HG03565 (cell line): Measurements from ENCODE around the gene NDE1.
"Not testable (repeated sequence)": the region's sequence is repeated elsewhere in the genome, so short reads cannot be mapped to it uniquely, and the experiment has no call there.

ENCODE experiments used
- ATAC-seq: cut with Tn5 transposase; IDR thresholded peaks from one replicate; pipeline ENCODE4 v1.9.1; 2021; ENCODE audit warnings: mild to moderate bottlenecking, moderate library complexity; ENCODE audit not compliant: unreplicated experiment

The NDE1 gene

DNA sequence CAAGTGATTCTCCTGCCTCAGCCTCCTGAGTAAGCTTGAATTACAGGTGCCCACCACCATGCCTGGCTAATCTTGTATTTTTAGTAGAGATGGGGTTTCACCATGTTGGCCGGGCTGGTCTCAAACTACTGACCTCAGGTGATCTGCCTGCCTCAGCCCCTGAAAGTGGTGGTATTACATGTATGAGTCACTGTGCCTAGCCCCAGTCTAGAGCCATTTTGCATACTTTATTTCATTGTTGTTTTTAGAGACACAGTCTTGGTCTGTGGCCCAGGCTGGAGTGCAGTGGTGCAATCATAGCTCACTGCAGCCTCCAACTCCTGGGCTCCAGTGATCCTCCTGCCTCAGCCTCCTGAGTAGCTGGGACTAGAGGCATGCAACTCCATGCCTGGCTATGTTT is 42.5 kb downstream of the NDE1 start:
- ATAC-seq = not testable (repeated sequence)

DNA sequence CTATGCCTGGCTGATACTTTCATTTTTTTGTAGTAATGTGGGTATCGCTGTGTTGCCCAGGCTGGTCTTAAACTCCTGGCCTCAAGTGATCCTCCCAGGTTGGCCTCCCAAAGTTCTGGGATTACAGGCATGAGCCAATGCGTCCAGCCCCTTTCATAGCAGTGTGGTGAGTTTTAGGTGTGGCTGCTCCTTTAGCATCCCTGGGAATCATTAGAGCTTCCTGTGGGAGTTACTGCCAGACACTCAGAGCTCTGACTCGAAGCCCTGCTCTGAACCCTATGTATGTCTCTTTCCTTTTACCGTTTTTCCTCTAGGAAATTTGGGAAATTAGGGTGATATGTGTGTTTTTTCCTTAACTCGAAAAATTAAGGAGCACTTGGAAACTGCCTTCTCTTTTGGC is 44.5 kb downstream of the NDE1 start:
- no peak for ATAC-seq

DNA sequence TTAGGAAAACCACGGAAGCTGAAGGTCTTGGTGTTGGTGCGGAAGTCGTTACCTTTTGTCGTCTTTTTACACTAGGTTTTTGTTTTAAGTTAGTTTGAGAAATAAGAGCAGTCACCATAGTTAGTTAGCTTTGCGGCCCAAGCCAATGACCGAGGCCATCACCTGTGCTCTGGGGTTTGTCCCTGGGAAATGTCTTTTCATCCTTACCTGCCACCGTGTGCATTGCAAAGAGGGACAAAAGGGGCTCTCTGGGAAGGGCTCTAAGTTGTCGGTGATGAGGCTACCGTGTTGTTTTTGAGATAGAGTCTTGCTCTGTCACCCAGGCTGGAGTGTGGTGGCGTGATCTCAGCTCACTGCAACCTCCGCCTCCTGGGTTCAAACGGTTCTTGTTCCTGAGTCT is 49.8 kb downstream of the NDE1 start:
- ATAC-seq = no peak

DNA sequence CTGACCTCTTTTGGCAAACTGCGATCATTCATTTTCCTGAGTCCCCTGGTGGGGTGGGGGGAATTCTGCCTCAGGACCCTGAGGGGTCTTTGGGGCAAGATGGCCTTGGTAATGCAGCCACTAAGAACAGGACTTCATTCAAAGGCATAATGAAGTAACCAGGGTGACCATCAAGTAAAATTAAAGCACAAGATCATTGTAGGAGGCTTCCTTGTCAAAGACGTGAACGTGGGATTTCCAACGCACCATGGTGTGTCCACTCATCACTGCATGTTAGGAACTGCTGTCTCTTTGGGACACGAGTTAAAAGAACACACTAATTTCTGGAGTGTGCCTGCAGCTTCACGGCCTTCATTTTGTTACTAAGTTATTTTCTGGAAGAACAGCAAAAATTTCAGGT is 51.3 kb downstream of the NDE1 start:
- no peak for ATAC-seq

DNA sequence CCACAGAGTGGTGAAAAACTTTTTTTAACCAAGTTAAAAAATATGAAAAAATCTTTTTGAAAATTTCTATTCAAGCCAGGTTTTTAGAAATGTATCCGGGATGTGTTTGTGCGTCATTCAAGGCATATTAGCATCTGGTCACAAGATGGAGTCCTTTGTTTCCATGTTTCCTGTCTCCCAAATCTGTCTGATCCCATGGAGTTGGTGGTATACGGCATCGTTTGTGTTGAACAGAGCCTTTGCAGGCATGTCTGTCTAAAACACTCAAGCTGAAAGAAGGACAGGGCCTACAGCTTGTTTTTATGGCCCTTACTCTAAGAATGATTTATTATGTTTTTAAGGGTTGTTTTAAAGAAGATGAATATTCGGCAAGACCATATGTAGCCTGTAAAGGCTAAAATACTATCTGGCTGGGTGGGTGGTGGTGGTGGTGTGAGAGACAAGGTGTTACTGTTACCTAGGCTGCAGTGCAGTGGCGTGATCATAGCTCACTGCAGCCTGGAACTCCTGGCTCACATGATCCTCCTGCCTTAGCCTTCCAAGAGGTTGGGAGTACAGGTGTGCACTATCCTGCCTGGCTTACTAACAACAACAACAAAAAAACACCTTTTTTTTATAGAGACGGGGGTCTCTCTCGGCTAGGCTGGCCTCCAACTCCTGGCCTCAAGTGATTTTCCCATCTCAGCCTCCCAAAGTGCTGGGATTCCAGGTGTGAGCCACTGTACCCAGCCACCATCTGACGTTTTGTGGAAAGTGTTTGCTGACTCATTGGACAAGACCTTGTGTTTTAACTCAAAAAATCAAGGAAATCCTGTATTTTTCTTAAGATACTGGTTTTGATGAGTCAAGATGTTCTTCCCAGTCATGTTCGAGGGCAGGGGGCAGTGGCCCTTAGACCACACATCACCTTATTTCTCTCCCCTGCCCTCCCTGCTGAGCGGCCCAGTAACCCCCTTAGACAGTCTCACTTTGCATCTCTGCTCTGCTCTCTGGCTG is 52.2 kb downstream of the NDE1 start:
- no peak for ATAC-seq

DNA sequence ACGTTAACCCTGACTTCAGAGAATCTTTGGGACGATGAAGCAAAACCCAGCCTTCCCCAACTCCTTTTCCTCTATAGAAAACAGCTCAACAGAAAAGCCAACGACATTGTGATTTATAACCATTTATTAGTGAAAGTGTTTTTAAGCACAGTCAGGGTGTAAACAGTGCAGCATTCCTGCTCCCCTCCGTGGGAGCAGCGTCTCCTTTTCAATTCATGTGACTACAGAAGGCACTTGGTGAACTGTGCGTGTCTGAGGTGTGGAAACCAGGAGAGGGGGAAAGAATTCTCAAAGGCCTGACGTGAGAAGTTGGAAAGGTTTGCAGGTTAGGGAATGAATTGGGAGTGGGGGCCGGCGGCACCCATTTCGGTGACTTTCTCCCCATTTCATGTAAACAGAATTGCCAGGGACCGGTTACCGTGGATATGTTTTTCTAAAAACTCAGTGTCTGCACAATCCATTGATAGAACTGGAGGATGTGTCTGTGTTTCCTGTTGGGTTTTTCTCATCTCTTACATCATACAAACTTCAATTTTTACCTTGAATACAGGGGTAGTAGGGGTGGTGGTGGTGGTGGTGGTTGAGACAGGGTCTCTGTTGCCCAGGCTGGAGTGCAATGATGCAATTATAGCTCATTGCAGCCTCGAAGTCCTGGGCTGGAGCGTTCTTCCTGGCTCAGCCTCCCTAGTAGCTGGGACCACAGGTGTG is 53.1 kb downstream of the NDE1 start:
- no peak for ATAC-seq

DNA sequence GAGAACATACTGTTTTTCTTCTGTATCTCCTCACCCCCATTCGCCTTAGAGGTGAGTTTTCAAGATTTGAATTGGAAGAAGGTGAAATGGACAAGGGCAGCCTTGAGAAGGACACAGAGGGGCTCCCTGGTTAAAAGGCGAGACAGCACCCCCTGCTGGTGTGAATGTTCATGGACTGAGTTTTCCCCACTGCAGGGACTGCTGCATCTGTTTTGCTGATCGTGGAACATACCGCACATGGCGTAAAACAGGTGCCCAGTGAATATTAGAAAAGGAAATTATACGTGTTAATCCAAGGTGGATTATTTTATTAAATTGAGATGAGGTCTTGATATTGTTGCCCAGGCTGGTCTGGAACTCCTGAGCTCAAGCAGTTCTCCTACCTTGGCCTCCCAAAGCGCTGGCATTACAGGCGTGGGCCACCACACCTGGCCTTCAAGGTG is 54.5 kb downstream of the NDE1 start:
- ATAC-seq = no peak

DNA sequence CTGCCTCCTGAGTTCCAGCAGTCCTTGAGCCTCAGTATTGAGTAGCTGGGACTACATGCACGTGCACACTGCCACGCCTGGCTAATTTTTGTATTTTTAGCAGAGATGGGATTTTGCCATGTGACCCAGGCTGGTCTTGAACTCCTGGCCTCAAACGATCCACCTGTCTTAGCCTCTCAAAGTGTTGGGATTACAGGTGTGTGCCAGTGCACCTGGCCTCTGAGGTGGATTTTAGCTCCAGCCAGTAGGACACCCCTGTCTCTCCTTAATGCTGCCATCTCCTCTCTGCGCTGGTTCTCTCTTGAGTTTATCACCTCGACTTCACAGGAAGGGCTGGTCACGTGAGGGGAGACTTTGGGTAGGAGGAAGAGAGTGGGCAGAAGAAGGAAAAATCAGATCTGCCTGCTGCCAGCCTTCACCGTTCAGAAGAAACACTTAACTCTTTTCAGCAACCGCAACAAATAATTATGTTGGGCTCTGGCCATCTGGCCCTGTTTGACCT is 55.1 kb downstream of the NDE1 start:
- ATAC-seq = no peak

DNA sequence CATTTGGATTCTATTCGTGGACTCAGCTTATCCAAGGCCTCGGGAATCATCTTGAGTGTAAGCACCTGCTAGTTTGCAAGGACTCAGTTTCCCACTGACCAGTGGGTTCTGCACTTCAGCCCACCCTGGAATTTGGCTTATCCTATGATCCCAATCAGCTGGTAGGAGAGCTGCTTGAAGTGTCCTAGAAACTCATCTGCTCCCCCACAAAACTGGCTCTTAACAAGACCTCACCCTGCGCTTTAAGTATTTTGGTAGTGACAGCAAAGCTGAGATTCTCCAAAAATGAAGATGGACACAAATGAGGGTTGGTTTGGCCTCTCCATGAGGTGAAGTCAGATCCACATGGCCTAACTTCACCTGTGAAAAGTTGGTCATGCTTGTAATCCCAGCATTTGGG is 57.3 kb downstream of the NDE1 start:
- ATAC-seq = no peak

DNA sequence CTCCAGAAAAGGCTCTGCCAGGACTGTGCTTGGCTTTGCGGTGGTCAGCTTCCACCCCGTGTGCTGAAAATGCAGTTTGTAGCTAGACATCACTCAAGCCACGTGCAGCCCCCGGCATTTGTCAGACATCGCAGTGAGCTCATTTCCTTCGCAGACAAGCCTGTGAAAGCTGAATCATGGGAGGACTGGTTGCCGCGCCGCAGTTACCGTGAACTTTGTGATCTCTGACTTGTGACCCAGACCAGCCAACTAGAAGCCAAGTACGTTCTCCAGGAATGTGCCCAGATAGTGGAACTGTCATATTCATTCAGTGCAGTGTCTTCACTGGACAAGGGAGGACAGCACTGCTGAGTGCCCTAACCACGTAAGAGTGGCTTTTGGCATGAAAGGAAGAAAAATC is 58.1 kb downstream of the NDE1 start:
- no peak for ATAC-seq

DNA sequence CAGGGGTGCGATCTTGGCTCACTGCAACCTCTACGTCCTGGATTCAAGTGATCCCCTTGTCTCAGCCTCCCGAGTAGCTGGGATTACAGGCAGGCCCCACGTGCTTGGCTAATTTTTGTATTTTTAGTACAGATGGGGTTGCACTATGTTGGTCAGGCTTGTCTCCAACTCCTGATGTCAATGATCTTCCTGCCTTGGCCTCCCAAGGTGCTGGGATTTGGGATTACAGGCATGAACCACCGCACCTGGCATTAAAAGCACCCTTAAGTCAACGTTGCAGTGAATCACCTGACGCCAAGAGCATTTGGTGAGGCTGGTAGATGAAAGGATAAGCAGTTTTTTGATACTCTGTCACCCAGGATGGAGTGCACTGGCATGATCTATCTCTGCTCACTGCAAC is 59.0 kb downstream of the NDE1 start:
- no peak for ATAC-seq

DNA sequence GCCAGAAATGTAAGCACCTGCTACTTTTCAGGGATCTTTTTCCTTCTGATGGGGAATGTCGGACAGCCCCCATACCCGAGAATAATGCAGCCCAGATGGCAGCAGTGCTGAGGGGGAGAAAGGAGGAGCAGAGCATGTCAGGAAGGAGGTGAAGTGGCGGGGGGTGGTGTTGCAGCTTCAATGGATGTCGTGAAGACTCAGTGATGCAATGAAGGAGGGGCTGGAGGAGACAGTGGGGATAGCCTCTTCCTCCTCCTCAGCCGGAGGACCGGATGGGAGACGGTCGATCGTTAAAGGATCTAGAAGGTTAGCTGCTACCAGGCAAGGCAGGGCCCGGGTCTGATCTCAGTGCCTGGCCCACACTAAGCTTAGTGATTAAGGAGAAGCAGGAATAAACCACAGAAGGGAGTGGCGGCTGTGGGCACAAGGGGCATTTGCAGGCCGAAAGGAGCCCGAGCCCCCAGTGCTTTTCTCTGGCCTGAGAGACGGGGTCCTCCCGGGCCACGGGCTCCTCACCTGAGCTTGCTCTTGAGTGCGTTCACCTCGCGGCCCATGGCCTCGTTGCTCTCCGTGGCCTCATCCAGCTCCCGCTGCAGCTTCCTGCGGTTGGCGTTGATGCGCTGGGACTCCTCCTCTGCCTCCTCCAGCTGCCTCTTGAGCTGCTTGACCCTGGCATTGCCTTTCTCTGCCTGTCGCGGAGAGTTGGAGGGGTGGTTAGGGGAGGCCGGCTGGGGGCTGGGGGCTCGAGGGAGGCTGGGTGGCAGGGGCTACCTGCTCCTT is 64.5 kb downstream of the NDE1 start:
- ATAC-seq = no peak

DNA sequence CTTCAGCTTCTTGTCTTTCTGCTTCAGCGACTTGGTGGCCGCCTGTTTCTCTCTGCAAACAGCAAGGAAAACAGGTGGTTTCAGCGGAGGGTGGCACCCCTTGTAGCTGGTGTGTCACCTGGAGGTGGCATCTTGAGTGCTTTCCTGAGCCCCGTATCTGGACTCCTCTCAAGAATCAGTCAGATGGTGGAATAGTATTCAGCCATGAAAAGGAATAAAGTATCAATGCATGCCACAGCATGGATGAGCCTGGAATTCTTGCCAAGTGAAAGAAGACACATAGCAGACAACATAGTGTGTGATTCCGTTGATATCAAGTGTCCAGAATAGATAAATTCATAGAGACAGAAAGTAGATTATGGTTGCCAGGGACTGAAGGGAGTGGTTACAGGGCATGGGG is 65.2 kb downstream of the NDE1 start:
- no peak for ATAC-seq

DNA sequence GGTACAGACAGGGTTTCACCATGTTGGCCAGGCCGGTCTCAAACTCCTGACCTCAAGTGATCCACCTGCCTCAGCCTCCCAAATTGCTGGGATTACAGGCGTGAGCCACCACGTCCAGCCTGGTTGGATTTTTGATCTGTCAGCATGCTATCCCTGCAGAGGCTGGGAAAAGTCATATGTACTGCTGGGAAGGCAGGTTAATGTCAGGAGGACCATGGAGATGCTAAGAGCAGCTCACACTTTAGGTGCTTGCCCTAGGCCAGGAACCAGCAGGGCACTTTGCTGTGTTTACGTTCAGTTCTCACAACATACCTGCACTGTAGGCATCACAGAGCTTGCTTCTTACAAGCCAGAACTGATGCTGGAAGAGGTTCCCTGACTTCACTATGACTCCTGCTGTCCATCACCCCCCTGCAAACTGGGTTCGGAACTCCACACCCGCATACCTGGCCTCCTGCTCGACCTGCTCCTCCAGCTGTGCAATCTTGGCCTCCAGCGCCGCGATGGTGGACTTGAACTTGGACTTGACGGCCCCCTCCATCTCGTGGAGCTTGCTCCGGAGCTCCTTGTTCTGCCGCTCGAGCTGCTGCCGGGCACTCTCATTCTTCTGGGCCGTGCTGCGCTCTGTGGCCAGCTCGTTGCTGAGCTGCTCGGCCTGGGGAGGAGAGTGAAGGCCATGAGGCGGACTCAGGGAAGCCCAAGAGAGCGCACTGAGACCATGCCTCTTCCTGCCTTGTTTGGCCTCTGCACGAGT is 66.8 kb downstream of the NDE1 start:
- no peak for ATAC-seq

DNA sequence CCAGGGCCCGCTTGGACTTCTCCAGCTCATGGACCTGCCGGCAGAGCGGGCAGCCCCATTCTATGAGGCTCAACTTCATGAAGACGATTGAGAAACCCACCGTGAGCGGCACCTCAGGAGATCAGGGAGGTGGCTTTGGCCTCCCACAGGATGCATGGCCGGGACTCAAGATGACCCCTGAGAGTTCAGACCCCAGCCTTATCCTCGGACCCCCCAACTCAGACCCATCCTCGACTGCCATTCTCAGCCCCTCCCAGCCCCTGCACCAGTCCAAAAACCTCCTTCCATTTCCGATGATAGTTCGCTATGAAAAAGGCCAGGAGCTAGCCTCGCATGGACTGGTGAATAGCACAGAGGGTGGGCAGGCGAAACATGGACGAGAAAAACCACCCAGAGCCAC is 71.0 kb downstream of the NDE1 start:
- ATAC-seq = no peak

DNA sequence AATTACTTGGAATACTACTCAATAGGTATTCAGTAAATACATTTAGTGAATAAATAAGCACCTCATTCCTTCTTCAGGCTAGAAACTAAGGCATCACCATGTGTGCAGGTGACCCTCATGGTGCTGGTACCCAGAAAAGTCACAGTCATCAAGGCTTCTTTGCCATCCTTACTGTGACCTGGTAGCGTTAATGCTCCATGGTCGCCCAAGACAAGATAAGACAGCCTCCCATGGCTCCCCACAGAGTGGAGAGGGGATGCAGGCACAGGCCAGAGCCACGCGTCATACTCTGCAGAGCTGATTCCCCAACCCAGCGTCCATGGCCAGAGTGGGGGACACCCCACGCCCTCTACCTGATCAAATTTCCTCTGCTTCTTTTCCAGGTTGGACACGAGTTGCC is 73.8 kb downstream of the NDE1 start:
- no peak for ATAC-seq

DNA sequence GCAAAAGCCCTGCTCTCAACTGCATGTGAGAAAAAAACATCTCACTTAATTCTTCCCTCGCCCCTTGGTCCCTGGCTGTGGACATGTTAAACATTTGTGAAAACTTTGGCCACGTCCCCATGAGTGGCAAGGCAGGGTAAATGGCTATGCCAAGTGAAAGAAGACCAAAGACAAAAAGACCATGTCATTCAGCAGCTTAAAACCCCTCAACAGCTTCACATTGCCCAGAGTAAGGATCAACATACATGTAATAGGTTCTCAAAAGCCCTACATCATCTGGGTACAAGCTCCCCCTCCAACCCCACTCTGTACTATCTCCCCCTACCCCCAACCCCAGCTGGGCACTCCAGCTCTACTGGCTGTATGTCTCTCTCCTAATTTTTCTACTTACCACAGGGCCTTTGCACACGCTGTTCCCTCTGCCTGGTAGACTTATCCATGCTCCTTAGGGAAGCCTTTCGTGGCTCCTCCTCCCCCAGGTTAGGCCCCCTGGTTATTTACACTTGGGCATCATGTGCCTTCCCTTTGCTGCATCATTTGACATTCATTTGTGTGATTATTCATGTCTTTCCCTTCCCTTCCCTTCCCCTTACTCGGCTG is 75.7 kb downstream of the NDE1 start:
- ATAC-seq = no peak

DNA sequence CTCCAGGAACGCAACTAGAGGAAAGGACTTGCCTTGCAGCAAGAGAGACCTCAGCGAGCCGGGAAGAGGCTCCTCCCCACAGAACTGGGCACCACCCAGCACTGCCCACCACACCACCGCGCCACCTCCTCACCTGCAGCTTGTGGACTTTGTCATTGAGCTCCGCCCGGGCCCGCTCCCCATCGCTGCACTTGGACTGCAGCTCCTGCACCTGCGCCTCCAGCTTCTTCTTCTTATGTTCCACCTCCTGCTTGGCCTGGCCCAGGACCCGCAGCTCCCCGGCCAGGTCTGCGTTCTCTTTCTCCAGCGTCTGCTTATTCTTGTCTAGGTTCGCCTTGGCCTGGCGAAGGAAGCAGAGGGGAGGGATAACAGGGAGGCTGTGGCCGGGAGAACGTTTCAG is 76.7 kb downstream of the NDE1 start:
- ATAC-seq = no peak

DNA sequence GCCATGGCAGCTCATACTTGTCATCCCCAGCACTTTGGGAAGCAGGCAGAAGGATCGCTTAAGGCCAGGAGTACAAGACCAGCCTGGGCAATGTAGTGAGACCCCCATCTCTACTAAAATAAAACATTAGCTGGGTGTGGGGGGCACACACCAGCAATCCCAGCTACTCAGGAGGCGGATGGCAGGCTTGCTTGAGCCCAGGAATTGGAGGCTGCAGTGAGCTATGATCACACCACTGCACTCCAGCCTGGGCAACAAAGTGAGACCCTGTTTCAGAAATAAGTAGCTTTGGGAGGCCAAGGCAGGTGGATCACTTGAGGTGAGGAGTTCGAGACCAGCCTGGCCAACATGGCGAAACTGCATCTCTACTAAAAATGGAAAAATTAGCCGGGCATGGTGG is 77.7 kb downstream of the NDE1 start:
- ATAC-seq = not testable (repeated sequence)

DNA sequence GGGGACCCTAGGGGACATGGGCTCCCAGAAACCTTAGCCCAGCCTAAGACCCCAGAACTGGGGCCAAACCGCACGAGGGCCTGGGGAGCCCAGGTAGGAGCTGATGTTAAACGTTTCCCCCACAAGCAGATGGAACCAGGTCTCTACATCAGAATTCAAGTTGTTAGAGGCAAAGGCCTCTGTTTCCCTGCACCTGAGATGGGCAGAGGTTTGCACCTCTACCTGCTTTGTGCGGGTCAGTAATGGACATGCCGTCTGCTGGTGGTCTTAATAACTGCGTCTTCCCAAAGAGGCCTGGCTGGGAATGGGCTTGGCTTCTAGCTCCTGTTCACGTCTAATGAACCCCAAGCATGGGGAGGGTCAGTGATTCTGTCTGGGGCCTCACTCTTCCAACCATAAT is 79.1 kb downstream of the NDE1 start:
- ATAC-seq = no peak
